Measurements from ENCODE around the gene TTBK1.

DNA sequence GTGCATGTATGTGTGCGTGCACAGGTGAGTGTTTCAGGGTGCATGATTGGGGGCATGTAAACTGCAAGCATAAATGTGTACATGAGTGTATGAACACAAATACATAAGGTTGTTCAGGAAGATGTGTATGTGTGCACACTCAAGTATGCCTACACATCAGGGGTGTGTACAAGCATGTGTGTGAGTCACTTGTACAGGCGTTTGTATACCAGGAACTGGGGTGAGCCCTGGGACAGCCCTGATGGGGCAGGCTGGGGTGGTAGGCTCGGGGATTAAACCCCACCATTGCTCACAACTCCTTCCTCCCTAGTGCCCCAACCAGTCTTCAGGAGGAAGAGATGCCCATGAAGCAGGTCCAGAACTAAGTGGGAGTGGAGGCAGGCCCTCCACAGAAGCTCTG lies 61.1 kb downstream of the TTBK1 start:
- TF ChIP-seq, protein P1, sequence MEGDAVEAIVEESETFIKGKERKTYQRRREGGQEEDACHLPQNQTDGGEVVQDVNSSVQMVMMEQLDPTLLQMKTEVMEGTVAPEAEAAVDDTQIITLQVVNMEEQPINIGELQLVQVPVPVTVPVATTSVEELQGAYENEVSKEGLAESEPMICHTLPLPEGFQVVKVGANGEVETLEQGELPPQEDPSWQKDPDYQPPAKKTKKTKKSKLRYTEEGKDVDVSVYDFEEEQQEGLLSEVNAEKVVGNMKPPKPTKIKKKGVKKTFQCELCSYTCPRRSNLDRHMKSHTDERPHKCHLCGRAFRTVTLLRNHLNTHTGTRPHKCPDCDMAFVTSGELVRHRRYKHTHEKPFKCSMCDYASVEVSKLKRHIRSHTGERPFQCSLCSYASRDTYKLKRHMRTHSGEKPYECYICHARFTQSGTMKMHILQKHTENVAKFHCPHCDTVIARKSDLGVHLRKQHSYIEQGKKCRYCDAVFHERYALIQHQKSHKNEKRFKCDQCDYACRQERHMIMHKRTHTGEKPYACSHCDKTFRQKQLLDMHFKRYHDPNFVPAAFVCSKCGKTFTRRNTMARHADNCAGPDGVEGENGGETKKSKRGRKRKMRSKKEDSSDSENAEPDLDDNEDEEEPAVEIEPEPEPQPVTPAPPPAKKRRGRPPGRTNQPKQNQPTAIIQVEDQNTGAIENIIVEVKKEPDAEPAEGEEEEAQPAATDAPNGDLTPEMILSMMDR (IDR thresholded peaks at IDR 0.05), result no peak
- TF ChIP-seq POLR2AphosphoS5 (IDR thresholded peaks at IDR 0.05), result no peak
- TF ChIP-seq POLR2A (IDR thresholded peaks at IDR 0.05), result no peak
- TF ChIP-seq EP300 (IDR thresholded peaks at IDR 0.05), result no peak
